Amniotic stem cell (primary cell): Measurements from ENCODE around the gene ADCY2.

ENCODE experiments used
- DNase-seq: peaks from one replicate; lab custom pipeline; 2025; lab: John Stamatoyannopoulos, UW

The ADCY2 gene

GRCh38 chr5:7395947-7396712 lies at the start of gene ADCY2:
Gene ADCY2, plus strand, starts transcription at chr5:7396138. Its CDS starts 159 bp downstream, at chr5:7396297.
- DNase-seq = no peak

GRCh38 chr5:7347377-7347776 lies 48.6 kb upstream of the ADCY2 start:
- no peak for DNase-seq

- DNase-seq = no peak
Measured at GRCh38 chr5:7348168-7348854, 47.6 kb upstream of the ADCY2 start.

- DNase-seq = no peak
Measured at GRCh38 chr5:7361593-7361992, 34.3 kb upstream of the ADCY2 start.

- no peak for DNase-seq
Measured at GRCh38 chr5:7363067-7363677, 32.8 kb upstream of the ADCY2 start.

GRCh38 chr5:7364226-7364875 lies 31.6 kb upstream of the ADCY2 start:
- DNase-seq = no peak

- no peak for DNase-seq
Measured at GRCh38 chr5:7367780-7368179, 28.2 kb upstream of the ADCY2 start.

- no peak for DNase-seq
Measured at GRCh38 chr5:7372399-7372798, 23.5 kb upstream of the ADCY2 start.

- no peak for DNase-seq
Measured at GRCh38 chr5:7374186-7374585, 21.8 kb upstream of the ADCY2 start.

GRCh38 chr5:7375457-7375856 lies 20.5 kb upstream of the ADCY2 start:
- DNase-seq = no peak

- no peak for DNase-seq
Measured at GRCh38 chr5:7376871-7377270, 19.1 kb upstream of the ADCY2 start.

GRCh38 chr5:7377761-7378160 lies 18.2 kb upstream of the ADCY2 start:
- DNase-seq = no peak

GRCh38 chr5:7382588-7382987 lies 13.3 kb upstream of the ADCY2 start:
- no peak for DNase-seq

- DNase-seq = no peak
Measured at GRCh38 chr5:7385681-7386080, 10.3 kb upstream of the ADCY2 start.

- DNase-seq = no peak
Measured at GRCh38 chr5:7388553-7388952, 7.4 kb upstream of the ADCY2 start.

- DNase-seq = no peak
Measured at GRCh38 chr5:7391215-7391614, 4.7 kb upstream of the ADCY2 start.

- DNase-seq = no peak
Measured at GRCh38 chr5:7391814-7392692, 3.9 kb upstream of the ADCY2 start.

- DNase-seq = no peak
Measured at GRCh38 chr5:7392693-7393024, 3.3 kb upstream of the ADCY2 start.

GRCh38 chr5:7393921-7394799 lies 1.8 kb upstream of the ADCY2 start:
- DNase-seq = no peak

- DNase-seq = no peak
Measured at GRCh38 chr5:7394889-7395431, 978 bp upstream of the ADCY2 start.
